ENCODE results near the gene TMEM234.

The TMEM234 gene

GRCh38 chr1:32228771-32229170 lies 6.6 kb upstream of the TMEM234 start:
- no peak overlapping the region for H3K27ac ChIP-seq
- no peaks in the 10 kb centered on the region for H3K4me1 ChIP-seq

GRCh38 chr1:32224285-32224684 lies 2.1 kb upstream of the TMEM234 start:
- H3K79me2 ChIP-seq, result peaks cover 11% of the 10 kb centered on the region
- no peaks in the 10 kb centered on the region for H3K36me3 ChIP-seq (ENCODE audit: control insufficient read depth, insufficient read depth, low read length)
- no peak overlapping the region for H2AFZ ChIP-seq
- H3K4me3 ChIP-seq (ENCODE audit: low read depth, low read length), result no peak overlapping the region
- H3K27me3 ChIP-seq (ENCODE audit: control insufficient read depth, insufficient read depth, low read length), result no peaks in the 10 kb centered on the region
- H3K9me3 ChIP-seq (ENCODE audit: control insufficient read depth, low read length), result no peaks in the 10 kb centered on the region
- no peak overlapping the region for H3K4me2 ChIP-seq (ENCODE audit: low read length)
- no peak for TF ChIP-seq CTCF (IDR thresholded peaks at IDR 0.05)
- no peak overlapping the region for H3K9ac ChIP-seq
- no peak overlapping the region for H3K27ac ChIP-seq
- H3K4me1 ChIP-seq, result peaks cover 13% of the 10 kb centered on the region

More at GRCh38 chr1:32228771-32229170, 6.6 kb upstream of the TMEM234 start:
- no peaks in the 10 kb centered on the region for H3K36me3 ChIP-seq (ENCODE audit: control insufficient read depth, insufficient read depth, low read length)
- H3K27me3 ChIP-seq (ENCODE audit: control insufficient read depth, insufficient read depth, low read length), result no peaks in the 10 kb centered on the region
- H3K9ac ChIP-seq, result no peak overlapping the region
- peaks cover 2% of the 10 kb centered on the region for H3K79me2 ChIP-seq
- H2AFZ ChIP-seq, result no peak overlapping the region
- TF ChIP-seq CTCF (IDR thresholded peaks at IDR 0.05), result no peak
- no peak overlapping the region for H3K4me3 ChIP-seq (ENCODE audit: low read depth, low read length)
- no peak overlapping the region for H3K4me2 ChIP-seq (ENCODE audit: low read length)
- no peaks in the 10 kb centered on the region for H3K9me3 ChIP-seq (ENCODE audit: control insufficient read depth, low read length)

- Histone ChIP-seq H3K4me1 (peaks cover 13% of the 10 kb centered on the region), H3K4me2 (ENCODE audit: low read length) (peak overlapping the region; percentile 39), H3K27ac (peak overlapping the region; percentile 32), H3K9me3 (ENCODE audit: control insufficient read depth, low read length) (no peaks in the 10 kb centered on the region), H3K36me3 (ENCODE audit: control insufficient read depth, insufficient read depth, low read length) (no peaks in the 10 kb centered on the region), H3K9ac (no peak overlapping the region), H2AFZ (no peak overlapping the region), H3K4me3 (ENCODE audit: low read depth, low read length) (no peak overlapping the region), H3K79me2 (peaks cover 11% of the 10 kb centered on the region), H3K27me3 (ENCODE audit: control insufficient read depth, insufficient read depth, low read length) (no peaks in the 10 kb centered on the region)
- TF ChIP-seq CTCF (IDR thresholded peaks at IDR 0.05), result no peak
These were observed 1.5 kb upstream of the TMEM234 start for GRCh38 chr1:32223683-32224082.

GRCh38 chr1:32221581-32221979 lies 573 bp downstream of the TMEM234 start:
- no peak for TF ChIP-seq CTCF (IDR thresholded peaks at IDR 0.05)
- H3K27ac ChIP-seq, result peak overlapping the region; percentile 89
- H3K9me3 ChIP-seq (ENCODE audit: control insufficient read depth, low read length), result no peaks in the 10 kb centered on the region
- H3K4me3 ChIP-seq (ENCODE audit: low read depth, low read length), result peak overlapping the region; percentile 99
- H3K4me1 ChIP-seq, result peaks cover 13% of the 10 kb centered on the region
- peak overlapping the region; percentile 96 for H3K4me2 ChIP-seq (ENCODE audit: low read length)
- peak overlapping the region; percentile 81 for H2AFZ ChIP-seq
- H3K27me3 ChIP-seq (ENCODE audit: control insufficient read depth, insufficient read depth, low read length), result no peaks in the 10 kb centered on the region
- peaks cover 11% of the 10 kb centered on the region for H3K79me2 ChIP-seq
- no peak overlapping the region for H3K9ac ChIP-seq
- H3K36me3 ChIP-seq (ENCODE audit: control insufficient read depth, insufficient read depth, low read length), result no peaks in the 10 kb centered on the region

Measured in parathyroid adenoma (tissue), 2 donors.